Effector memory CD4-positive, alpha-beta T cell (primary cell): ENCODE data around the gene GNPDA1.
A peak's percentile ranks its signal among the peaks of the same experiment; 100 is the strongest.

Experiments
- DNase-seq, 3 donors: peaks; one replicate each; pipeline ENCODE4 v3.0.0-alpha.2; 2020
- H3K27ac ChIP-seq: 2 replicates; pipeline ENCODE4 v1.7.0; 2013; ENCODE audit warnings: mild to moderate bottlenecking, low read length, moderate library complexity; ENCODE audit not compliant: insufficient read depth, poor library complexity, severe bottlenecking
- H3K27me3 ChIP-seq: replicated peaks from 2 replicates; pipeline ENCODE4 v1.7.0; 2013; ENCODE audit warnings: mild to moderate bottlenecking, low read length; ENCODE audit not compliant: insufficient read depth, control insufficient read depth, poor library complexity, severe bottlenecking
- H3K36me3 ChIP-seq: 2 replicates; pipeline ENCODE4 v1.7.0; 2013; ENCODE audit warnings: mild to moderate bottlenecking, low read length, moderate library complexity; ENCODE audit not compliant: control insufficient read depth, insufficient read depth
- H3K4me1 ChIP-seq: 2 replicates; pipeline ENCODE4 v1.7.0; 2013; ENCODE audit warnings: low read length, mild to moderate bottlenecking; ENCODE audit not compliant: control insufficient read depth, insufficient read depth, poor library complexity, severe bottlenecking
- H3K4me3 ChIP-seq: 2 replicates; pipeline ENCODE4 v1.7.0; 2013; ENCODE audit warnings: low read length, low read depth, mild to moderate bottlenecking; ENCODE audit not compliant: insufficient read depth, poor library complexity, severe bottlenecking
- H3K9me3 ChIP-seq: 2 replicates; pipeline ENCODE4 v1.7.0; 2013; ENCODE audit warnings: mild to moderate bottlenecking, low read length, moderate library complexity; ENCODE audit not compliant: control insufficient read depth

The GNPDA1 gene

GRCh38 chr5:141995656-141996055, 17.2 kb downstream of the GNPDA1 start:
- H3K9me3 ChIP-seq, result no peaks in the 10 kb centered on the region
- H3K4me1 ChIP-seq, result no peaks in the 10 kb centered on the region
- H3K27me3 ChIP-seq, result no peaks in the 10 kb centered on the region
- no peak overlapping the region for H3K27ac ChIP-seq
- no peak for DNase-seq
- H3K36me3 ChIP-seq, result peaks cover 4% of the 10 kb centered on the region
- no peak overlapping the region for H3K4me3 ChIP-seq

GRCh38 chr5:141994511-141995136, 18.2 kb downstream of the GNPDA1 start:
- H3K9me3 ChIP-seq, result no peaks in the 10 kb centered on the region
- DNase-seq, result no peak
- no peaks in the 10 kb centered on the region for H3K27me3 ChIP-seq
- no peak overlapping the region for H3K27ac ChIP-seq
- H3K4me1 ChIP-seq, result no peaks in the 10 kb centered on the region
- H3K4me3 ChIP-seq, result no peak overlapping the region
- H3K36me3 ChIP-seq, result peaks cover 4% of the 10 kb centered on the region

- H3K27ac ChIP-seq, result no peak overlapping the region
- H3K4me3 ChIP-seq, result no peak overlapping the region
- peaks cover 9% of the 10 kb centered on the region for H3K36me3 ChIP-seq
- DNase-seq, result peak; percentile 45 to 72 (median 56)
- no peaks in the 10 kb centered on the region for H3K4me1 ChIP-seq
- no peaks in the 10 kb centered on the region for H3K9me3 ChIP-seq
- no peaks in the 10 kb centered on the region for H3K27me3 ChIP-seq
Measured at GRCh38 chr5:141992349-141992963, 20.4 kb downstream of the GNPDA1 start.

GRCh38 chr5:141989720-141990119, 23.1 kb downstream of the GNPDA1 start:
- no peaks in the 10 kb centered on the region for H3K4me1 ChIP-seq
- H3K36me3 ChIP-seq, result peaks cover 21% of the 10 kb centered on the region
- no peak for DNase-seq
- H3K9me3 ChIP-seq, result no peaks in the 10 kb centered on the region
- H3K4me3 ChIP-seq, result no peak overlapping the region
- no peaks in the 10 kb centered on the region for H3K27me3 ChIP-seq
- no peak overlapping the region for H3K27ac ChIP-seq

GRCh38 chr5:141986072-141986471, 26.8 kb downstream of the GNPDA1 start:
- DNase-seq, result no peak
- no peak overlapping the region for H3K27ac ChIP-seq
- no peaks in the 10 kb centered on the region for H3K9me3 ChIP-seq
- H3K36me3 ChIP-seq, result peaks cover 55% of the 10 kb centered on the region
- H3K4me1 ChIP-seq, result no peaks in the 10 kb centered on the region
- H3K27me3 ChIP-seq, result no peaks in the 10 kb centered on the region
- H3K4me3 ChIP-seq, result no peak overlapping the region

- H3K9me3 ChIP-seq, result no peaks in the 10 kb centered on the region
- H3K27me3 ChIP-seq, result no peaks in the 10 kb centered on the region
- H3K4me1 ChIP-seq, result no peaks in the 10 kb centered on the region
- no peak overlapping the region for H3K27ac ChIP-seq
- no peak overlapping the region for H3K4me3 ChIP-seq
- peaks cover 72% of the 10 kb centered on the region for H3K36me3 ChIP-seq
- no peak for DNase-seq
Measured at GRCh38 chr5:141982626-141983025, 30.2 kb downstream of the GNPDA1 start.

GRCh38 chr5:141978389-141978788, 34.4 kb downstream of the GNPDA1 start:
- H3K4me3 ChIP-seq, result no peak overlapping the region
- H3K36me3 ChIP-seq, result peaks cover 76% of the 10 kb centered on the region
- H3K27ac ChIP-seq, result no peak overlapping the region
- no peaks in the 10 kb centered on the region for H3K4me1 ChIP-seq
- DNase-seq, result no peak
- no peaks in the 10 kb centered on the region for H3K9me3 ChIP-seq
- no peaks in the 10 kb centered on the region for H3K27me3 ChIP-seq

GRCh38 chr5:141976176-141976575, 36.7 kb downstream of the GNPDA1 start:
- DNase-seq, result no peak
- peaks cover 56% of the 10 kb centered on the region for H3K36me3 ChIP-seq
- H3K9me3 ChIP-seq, result no peaks in the 10 kb centered on the region
- no peaks in the 10 kb centered on the region for H3K27me3 ChIP-seq
- no peak overlapping the region for H3K27ac ChIP-seq
- H3K4me3 ChIP-seq, result no peak overlapping the region
- no peaks in the 10 kb centered on the region for H3K4me1 ChIP-seq

- peaks cover 41% of the 10 kb centered on the region for H3K36me3 ChIP-seq
- H3K4me3 ChIP-seq, result no peak overlapping the region
- no peaks in the 10 kb centered on the region for H3K9me3 ChIP-seq
- H3K27ac ChIP-seq, result no peak overlapping the region
- peaks cover 10% of the 10 kb centered on the region for H3K4me1 ChIP-seq
- no peak for DNase-seq
- no peaks in the 10 kb centered on the region for H3K27me3 ChIP-seq
Measured at GRCh38 chr5:141973871-141974595, 38.8 kb downstream of the GNPDA1 start.
